GM19438 (cell line): ENCODE results near the gene RPS2.
"Not testable (repeated sequence)": the region's sequence is repeated elsewhere in the genome, so short reads cannot be mapped to it uniquely, and the experiment has no call there.

ENCODE experiments used
- ATAC-seq: cut with Tn5 transposase; IDR thresholded peaks from one replicate; pipeline ENCODE4 v1.9.1; 2021; ENCODE audit warnings: low read depth; ENCODE audit not compliant: unreplicated experiment

Gene RPS2

DNA sequence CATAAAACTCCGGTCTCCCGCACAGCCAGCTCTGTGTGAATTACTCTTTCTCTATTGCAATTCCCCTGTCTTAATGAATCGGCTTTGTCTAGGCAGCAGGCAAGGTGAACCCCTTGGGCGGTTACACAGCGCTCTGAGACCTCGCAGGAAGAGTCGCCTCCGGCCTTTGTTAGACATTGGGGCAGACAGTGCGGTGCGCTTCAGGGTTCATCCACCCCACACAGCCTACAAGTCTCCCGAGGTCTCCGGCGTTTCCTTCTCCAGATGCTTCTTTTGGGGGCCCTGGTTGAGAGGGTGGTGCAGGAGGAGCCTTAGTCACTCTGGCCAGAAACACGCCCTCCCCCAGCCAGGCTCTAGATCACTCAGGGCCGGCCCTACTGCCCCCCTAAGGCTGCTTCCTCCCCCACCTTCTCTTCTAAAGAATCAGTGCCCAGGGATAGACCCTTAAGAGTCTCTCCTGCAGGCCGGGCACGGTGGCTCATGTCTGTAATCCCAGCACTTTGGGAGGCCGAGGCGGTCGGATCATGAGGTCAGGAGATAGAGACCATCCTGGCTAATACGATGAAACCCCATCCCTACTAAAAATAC is 19.9 kb downstream of the RPS2 start:
- ATAC-seq = no peak

DNA sequence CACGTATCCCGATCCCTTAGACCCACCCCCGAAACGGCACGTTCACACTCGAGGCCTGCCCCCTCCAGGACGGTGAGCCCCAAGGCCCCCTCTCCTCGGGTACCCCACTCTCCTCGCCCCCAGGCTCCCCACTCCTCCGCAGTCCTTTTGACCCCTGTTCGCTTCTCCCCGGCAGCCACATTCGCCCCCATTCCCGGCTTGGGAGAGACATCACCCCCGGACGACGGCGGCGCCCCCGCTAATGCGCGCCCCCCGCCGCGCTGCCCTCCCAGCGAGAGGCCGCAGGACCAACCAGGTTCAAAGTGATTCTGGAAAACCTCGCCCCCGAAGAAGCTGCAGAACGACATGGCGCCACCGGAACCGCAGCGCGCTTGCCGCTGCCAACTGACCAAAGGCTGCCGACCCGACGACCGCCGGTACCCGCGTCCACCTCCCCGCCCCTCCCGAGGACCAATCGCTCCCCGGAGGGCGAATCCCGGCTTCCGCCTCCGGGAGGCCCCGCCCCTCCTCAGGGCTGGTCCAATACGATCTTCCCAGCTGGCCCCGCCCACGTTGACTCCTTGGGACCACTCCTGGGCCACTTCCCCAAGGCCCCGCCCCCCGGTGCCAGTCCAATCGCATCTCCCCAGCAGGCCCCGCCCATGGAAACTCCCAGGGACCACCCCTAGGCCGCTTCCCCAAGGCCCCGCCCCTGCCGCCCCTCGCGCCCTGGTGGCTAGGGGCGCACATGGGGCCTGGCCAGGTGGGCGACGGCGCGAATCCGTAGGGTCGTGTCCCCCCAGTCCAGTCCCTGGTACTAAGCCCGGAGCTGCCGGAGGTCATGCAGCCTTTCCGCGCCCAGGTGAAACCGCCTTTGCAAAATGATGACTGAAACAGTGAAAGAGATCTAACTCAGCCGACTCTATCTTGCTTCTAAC is 21.6 kb downstream of the RPS2 start, which contains the start of gene MSRB1:
TSS of gene MSRB1 (minus strand) at position 390 of the 917 bp plus-strand sequence. CDS start at position 347, 43 bp downstream.
- ATAC-seq = peak; percentile 93

DNA sequence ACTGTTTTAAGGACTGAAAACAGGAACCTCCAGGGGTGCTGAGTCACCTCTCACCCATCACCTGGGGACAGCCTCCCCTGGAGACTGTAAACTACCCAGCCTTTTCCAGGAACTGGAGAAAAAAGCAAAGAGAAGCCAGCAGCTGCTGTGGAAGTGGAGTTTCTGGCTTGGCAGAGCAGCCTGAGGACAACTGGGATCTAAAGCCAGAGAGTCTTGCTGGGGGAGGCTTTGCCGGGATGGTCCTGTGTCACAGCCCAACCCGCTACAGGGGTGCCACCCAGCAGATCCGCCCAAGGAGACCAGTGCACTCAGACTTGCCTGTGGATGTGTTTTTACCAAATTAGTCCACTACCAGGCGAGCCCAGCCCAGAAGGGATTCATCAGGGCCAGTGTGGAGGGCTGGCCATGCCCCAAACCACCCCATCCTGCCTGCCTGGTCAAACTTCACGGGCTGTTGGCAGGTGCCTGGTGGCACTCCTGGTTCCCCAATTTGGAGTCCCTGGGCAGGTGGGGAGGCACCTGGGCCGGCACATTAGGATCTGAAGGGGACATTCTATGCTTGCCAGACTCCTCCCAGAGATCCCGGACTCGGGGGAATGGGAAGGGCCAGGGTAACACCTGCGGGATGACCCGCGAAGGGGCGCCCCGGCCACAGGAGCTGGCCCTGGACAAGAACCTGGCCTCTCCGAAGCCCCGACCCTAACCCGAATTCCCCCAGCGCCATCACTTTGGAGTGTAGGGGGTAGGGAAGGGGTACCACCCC is 22.4 kb downstream of the RPS2 start:
- ATAC-seq = no peak

DNA sequence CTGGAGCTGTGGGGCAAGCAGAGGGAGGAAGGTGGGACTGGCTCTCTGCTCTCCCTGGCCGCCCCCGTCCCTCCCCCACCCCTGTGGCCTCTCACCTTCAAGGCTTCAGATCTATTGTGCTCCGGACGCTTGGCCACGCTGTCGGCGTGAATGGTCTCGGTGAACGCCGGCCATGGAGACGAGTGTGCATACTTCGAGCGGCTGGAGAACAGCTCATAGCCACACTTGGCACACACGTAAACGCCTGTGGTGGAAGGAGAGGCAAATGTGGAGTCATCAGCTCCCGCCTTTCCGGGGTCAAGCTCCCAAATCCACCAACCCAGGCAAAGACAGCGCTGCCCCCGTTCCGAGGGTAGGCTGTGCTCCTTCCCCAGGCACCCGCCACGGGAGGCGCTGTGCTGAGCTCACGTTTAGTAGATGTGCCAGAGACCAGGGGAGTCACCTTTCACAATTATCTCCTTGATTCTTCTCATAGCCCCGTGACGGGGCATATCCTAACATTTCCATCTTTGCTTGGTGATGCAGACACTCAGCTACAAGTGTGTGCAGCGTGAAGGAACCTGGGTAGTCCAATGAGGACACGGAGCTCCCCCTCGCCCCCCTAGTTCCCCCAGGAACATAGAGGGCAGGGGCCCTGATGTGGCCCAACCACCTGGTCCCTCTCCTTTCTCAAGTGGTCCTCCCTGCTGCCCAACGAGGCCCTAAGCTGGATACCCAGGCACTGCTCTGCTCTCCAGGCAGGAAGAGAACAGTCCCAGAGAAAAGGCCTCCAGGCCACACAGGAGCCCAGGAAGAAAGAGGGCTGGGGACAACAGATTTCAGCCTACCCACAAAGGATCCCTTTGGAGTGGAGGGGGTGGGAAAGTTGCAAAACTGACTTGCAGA is 23.2 kb downstream of the RPS2 start:
- no peak for ATAC-seq

DNA sequence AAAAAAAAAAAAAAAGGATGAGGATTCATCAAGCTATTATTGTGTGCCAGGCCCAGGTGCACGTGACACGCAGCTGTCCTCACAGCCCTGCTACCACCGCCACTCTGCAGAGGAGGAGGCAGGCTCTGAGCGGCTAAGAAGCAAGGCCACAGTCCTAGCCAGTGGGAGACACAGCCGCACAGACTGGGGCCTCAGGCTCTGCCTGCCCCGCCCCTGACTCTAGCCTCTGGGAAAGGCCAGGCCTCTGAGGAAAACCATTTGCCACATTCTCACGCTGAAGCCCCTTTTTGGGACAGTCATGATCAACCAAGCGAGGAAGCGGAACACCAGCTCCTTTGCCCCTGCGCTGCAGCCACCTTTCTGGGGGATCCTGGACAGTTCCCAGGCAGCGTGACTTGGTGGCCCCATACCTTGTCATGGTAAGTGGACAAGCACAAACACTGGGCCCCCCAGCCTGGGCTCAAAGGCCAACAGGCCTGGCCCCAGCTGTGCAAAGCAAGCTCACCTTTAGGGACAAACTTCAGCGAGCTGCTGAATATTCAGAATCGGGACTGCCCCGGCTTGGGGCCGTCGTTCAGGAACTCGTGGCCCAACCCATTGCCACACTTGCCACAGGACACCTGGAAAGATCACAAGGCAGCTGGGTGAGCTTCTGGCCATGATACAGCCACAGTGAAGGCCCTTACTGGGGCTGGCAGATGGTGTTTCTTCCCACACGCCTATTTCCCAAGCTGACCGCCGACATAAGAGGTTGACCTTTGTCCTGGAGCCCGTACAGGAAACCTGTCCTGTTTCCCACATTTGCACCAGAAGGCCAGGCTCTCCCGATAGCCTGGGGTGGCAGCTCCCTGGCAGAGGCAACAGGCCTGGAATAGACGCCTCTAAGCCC is 24.1 kb downstream of the RPS2 start:
- no peak for ATAC-seq

DNA sequence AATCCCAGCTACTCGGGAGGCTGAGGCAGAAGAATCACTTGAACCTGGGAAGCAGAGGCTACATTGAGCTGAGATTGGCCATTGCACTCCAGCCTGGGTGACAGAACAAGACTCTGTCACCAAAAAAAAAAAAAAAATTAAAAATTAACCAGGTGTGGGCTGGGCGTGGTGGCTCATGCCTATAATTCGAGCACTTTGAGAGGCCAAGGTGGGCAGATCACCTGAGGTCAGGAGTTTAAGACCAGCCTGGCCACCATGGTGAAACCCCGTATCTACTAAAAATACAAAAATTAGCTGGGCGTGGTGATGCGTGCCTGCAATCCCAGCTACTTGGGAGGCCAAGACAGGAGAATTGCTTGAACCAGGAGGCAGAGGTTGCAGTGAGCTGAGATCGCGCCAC is 24.8 kb downstream of the RPS2 start:
- ATAC-seq = not testable (repeated sequence)

DNA sequence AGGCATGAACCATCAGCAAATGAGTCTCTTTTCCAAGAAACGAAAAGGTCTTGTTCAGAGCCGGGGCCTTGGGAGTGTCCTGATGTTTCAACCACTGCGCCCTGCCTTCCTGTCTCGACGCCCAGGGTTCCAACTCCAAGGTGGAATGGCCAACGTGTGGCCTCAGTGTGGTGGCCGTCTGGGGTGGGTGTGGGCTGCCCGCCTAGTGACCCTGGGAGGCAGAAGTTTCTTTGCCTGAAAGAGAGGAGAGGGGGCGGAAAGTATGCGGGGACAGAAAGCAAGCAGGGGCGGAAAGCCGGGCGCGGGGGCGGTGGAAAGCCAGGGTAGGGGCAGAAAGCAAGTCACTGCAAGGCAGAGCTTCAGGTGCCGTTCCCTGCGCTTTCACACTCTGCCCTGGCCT is 25.7 kb downstream of the RPS2 start:
- ATAC-seq = no peak

DNA sequence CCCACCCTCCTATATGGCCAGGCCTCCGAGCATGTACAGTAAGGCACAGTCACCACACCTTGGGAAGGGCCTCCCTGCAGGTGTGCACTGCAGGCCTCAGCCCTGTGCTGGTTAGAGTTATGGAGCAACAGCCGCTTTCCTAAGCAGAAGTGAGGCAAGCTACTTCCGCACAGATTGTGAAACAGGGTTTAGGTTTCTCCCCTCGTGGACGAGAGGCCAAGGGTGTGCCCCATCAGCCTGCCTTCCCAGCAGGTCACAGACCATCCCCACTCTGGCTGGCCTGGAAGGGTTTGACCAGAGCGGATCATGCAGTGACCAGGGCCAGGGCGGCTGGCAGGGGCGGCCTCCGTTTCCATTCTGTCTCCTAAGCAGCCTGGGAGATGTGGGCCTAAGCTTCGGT is 26.3 kb downstream of the RPS2 start:
- no peak for ATAC-seq

DNA sequence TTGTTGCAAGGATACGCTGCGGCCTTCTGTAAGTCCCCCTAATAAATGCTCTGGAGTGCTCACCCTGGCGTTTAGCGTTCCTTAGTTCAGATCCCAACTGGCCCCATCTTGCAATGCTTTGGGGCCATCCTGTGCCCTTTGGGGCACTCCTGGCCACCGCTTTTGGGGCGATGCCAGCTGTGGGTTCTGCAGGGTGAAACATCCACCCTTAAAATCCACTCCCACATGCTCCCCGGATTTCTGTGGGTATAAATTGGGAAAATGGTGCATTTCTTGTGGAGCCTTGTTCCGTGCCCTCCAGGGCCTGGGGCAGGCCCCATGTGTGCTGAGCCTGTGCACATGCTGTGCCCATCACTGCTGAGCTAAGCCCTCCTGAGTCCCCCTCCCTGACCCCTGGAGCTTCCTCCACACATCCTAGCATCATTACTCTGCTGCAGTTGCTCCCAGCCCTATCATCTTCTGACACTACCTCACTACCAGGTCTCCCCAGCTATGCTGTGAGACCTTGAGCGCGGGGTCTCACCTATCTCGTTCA is 27.6 kb downstream of the RPS2 start:
- ATAC-seq = no peak

DNA sequence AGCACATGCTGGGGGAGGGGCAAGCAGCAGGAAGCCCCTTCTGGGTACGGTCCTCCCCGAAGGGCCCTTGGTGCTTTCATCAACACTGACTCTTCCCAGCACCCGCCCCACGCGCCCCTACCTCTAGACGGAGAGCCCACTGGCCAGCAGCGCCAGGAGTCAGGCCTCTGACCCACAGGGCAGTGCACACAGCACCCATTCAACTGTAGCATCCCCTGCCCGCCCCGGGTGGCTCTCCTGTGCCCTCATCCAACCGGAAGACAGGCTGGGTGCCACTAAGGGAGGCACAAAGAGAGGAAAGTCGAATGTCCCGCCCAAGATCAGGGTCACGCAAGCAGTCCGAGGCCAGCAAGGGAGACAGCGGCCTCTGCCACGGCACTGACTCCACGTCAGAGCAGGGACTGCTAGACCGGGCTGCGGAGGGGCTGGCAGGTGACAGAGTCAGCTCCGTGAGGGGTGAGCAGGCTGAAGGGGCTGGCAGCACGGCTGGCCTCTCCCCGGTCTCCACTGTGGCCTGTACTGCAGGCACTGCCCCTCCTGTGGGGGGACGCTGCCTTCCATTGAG is 31.4 kb downstream of the RPS2 start:
- no peak for ATAC-seq

DNA sequence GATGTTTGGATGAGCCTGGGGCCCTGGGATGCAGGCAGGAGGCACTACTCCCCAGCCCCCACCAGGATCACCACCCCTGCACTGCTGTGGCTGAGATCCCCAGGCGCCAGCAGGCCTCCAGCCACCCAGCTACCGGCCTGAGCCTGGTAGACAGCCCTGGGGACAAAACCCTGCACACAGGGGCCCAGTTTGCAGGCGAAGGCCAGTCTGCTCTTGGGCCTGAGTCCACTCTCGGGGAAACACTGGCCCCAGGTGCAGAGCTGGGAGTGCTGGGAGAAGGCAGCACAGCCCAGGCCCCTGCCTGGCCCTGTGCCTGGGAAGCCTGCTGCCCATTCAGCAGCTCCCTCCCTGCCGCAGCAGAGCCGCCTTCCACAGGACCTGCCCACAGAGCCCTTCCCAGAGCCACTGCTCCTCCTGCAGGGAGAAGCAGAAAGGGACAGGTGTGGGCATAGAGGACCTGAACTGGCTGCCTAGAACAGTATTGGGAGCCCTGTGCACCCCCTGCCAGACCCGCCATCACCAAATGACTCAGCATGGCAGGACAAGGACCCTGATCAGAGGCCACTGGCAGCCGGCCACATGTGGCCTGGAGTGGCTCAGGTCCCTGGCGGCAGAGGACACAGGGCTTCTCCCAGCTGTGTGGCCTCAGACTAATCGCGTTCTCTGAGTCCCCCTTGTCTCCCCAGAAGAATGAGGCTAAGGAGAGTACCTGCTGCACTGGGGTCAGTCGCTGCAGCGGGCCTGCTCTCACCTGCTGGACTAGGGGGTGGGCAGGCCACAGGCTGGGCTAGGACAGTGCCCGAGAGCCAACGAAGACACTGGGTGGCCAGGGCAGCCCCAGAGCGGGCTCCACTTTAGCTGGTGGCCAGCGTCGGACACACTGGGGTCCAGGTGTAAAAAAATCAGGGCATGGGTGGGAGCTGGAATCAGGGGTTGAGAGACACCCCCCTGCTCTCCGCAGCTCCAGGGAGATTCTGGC is 32.3 kb downstream of the RPS2 start:
- no peak for ATAC-seq

DNA sequence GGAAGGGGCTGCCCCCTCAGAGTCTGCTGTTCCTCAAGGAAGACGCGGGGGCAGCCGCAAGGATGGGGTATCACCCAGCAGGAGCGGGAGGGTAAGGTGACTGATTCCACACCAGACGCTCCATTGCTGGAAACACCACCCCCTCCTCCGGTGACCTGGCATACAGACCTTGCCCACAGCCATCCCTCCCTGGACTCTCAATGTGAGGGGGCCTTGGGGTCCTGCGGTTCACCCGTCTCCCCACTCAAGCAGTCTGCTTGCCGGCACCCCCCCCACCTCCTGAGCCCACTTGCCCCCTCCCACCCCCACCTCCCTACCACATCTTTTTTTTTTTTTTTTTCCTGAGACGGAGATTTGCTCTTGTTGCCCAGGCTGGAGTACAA is 34.3 kb downstream of the RPS2 start:
- no peak for ATAC-seq

DNA sequence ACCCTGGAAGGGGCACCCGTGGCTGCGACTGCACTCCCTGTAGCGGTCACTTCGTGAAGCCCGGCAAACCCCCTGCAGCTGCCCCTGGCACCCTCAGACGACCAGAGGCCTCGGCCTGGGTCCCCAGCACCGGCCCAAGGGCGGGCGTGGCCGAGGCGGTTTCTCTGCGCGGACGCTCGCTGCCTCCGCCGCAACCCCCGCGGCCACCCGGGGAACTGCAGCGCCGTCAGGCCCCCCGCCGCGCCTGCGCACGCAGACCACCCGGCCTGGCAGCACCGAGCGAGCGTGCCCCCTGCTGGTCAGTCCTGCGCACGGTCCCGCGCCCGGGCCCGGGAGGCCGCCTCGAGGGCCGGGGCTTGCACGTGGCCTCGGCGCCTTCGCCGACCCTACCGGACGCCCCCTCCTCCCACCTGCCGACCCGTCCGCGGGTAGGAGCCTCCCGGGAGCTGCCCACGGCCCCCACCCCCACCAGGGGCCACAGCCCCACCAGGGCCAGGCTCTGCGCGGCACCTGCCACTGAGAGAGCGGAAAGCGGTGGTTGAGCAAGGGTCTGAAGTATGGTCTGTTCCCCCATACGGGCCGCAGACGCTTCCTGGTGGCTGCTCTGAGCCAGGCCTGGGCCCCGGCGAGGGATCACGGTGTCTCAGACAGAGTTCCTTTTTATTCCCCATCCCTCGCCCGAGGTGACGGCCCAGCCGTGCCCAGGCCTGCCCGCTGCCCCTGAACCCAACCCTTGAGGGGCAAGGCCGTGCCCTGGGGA is 34.9 kb downstream of the RPS2 start:
- peak; percentile 79 for ATAC-seq

DNA sequence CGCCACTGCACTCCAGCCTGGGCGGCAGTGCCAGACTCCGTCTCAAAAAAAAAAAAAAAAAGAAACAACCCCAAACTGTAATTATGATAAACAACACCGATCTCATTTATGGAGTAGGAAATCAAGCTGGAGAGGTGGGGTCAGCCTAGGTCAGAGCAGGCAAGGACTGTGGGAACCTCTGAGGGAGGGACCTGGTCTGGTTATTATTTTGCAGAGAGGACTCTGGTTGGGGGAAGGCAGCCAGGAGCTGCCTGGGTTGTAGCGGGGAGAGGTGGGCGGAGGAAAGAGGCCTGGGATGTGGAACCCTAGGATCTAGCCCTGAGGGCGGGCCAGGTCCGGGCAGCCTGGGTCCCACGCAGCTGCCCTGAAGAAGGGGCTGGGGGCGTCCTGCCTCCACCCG is 35.5 kb downstream of the RPS2 start:
- ATAC-seq = peak; percentile 29

DNA sequence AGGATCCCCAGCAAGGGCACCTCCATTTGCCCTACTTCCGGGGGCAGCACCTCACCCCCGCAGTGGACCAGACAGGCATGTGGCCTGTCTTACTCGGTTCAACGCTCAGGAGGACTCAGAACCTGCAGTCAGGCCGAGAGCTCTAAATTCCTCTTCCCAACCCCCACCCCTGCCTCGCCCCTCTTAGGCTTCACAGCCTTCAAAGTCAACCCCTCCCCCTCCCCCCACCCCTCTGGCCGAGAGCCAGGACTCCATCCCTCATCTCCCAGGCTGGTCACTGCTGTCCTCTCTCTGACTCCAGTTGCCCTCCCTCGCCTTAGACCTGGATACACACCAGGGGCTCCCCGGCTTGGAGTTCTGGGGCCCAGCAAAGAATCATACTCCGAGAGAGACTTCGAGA is 38.4 kb downstream of the RPS2 start:
- no peak for ATAC-seq

DNA sequence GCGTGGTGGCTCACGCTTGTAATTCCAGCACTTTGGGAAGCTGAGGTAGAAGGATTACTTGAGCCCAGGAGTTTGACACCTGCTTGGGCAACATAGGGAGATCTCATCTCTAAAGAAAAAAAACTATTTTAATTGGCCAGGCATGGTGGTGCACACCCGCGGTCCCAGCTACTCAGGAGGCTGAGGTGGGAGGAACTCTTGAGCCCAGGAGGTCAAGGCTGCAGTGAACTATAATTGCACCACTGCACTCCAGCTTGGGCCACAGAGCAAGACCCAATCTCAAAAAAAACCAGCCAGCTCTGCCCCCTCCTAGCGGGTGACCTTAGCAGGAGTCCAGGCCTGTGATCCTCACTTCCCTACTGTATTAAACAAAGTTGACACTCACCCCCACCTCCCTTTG is 40.5 kb downstream of the RPS2 start:
- no peak for ATAC-seq
